Vagina (tissue), 2 donors: ENCODE data around the gene IGFBP2.

Experiments used
- CTCF ChIP-seq, 3 experiments: fragments of 450-650 bp in 2 of 3; fragments of 200-600 bp in 1 of 3; sonication (generic) in 1 of 3; IDR thresholded peaks; one replicate each; pipeline ENCODE4 v1.5.1; 2017 to 2019; ENCODE audit warnings: antibody characterized with exemption in 3 of 3, mild to moderate bottlenecking in 2 of 3, moderate library complexity in 2 of 3
- POLR2AphosphoS5 ChIP-seq, 2 donors: sonication (generic); formaldehyde crosslinking; IDR thresholded peaks; one replicate each; pipeline ENCODE4 v1.9.0; 2017; ENCODE audit warnings: antibody characterized with exemption in 2 of 2, mild to moderate bottlenecking in 2 of 2, low read depth in 1 of 2; ENCODE audit not compliant: insufficient read depth in 1 of 2

DNA sequence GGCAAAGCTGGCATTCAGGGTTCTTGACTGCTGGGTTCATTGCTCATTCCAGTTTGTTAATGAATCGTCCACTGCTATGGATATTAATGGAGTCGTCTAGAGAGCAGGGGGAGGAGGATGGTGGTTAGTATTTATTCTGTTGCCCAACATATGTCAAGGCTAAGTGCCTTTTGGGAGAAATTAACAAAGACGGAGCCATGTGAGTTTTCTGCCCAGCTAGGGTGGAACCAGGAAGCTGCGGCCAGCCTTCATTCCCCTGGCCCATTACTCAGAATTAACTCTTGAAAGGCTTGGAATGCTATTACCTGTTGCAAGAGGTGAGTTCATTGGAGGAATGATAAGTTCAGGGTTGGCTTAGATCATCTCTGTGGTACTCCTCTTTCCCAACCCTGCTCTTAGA is 19.3 kb downstream of the IGFBP2 start:
- TF ChIP-seq CTCF (IDR thresholded peaks at IDR 0.05) (no peak), POLR2AphosphoS5 (IDR thresholded peaks at IDR 0.05; ENCODE audit: insufficient read depth in 1 of 2, low read depth in 1 of 2) (no peak)
